Left lobe of liver (tissue), 2 donors: ENCODE measurements around the gene PTPN20. TPM values are rescaled to one million over a fixed set of nuclear protein-coding genes. Genes with fewer than 3 reads are reported as not detected.

Source experiments
- ATAC-seq: fragments of 200-7000 bp; cut with Tn5 transposase; one replicate; pipeline ENCODE4 v1.9.1; 2020; ENCODE audit warnings: mild to moderate bottlenecking, moderate library complexity
- DNase-seq: peaks from one replicate; pipeline ENCODE4 v3.0.0-alpha.2; 2020; ENCODE audit warnings: low spot score
- total RNA-seq: library from RNA; stranded (reverse); gene quantifications from one replicate; pipeline ENCODE4 v1.2.1, GENCODE V29; 2021
- donor health status: DM: no; HTN: no; CAD: no; lungs with moderate emphysema.
- donor health status: DM: no; HTN: yes; CAD: no.

PTPN20 gene
- total RNA-seq, 1 donor from 2014 or later: 0.08 TPM

- no peak for DNase-seq
- no peak for ATAC-seq
These were observed 133.5 kb downstream of the PTPN20 start for GRCh38 chr10:47044741-47045140.

GRCh38 chr10:47045331-47045861 is 134.2 kb downstream of the PTPN20 start:
- DNase-seq: no peak
- ATAC-seq: no peak

GRCh38 chr10:47046321-47047126 is 135.3 kb downstream of the PTPN20 start:
- no peak for ATAC-seq
- no peak for DNase-seq

GRCh38 chr10:47047127-47047504 is 135.9 kb downstream of the PTPN20 start:
- ATAC-seq: no peak

GRCh38 chr10:47047577-47048525 is 136.6 kb downstream of the PTPN20 start:
- peak; percentile 67 for DNase-seq
- peak; percentile 87 for ATAC-seq

More at GRCh38 chr10:47047127-47047504, 135.9 kb downstream of the PTPN20 start:
- no peak for DNase-seq

- no peak for ATAC-seq
- no peak for DNase-seq
These were observed 137.3 kb downstream of the PTPN20 start for GRCh38 chr10:47048526-47048905.

- DNase-seq: peak; percentile 33
- ATAC-seq: no peak
These were observed 138.0 kb downstream of the PTPN20 start for GRCh38 chr10:47049056-47049851.

- DNase-seq (peak; percentile 32), ATAC-seq (no peak)
These were observed 138.7 kb downstream of the PTPN20 start for GRCh38 chr10:47049906-47050305.

- DNase-seq: no peak
- ATAC-seq: no peak
These were observed 139.6 kb downstream of the PTPN20 start for GRCh38 chr10:47050618-47051455.

GRCh38 chr10:47051741-47052238 is 140.6 kb downstream of the PTPN20 start:
- ATAC-seq (no peak), DNase-seq (no peak)
